HG03571 (cell line): ENCODE data around the gene AQP1.

Experiments used
- ATAC-seq: cut with Tn5 transposase; IDR thresholded peaks from one replicate; pipeline ENCODE4 v1.9.1; 2021; ENCODE audit not compliant: unreplicated experiment

The AQP1 gene

DNA sequence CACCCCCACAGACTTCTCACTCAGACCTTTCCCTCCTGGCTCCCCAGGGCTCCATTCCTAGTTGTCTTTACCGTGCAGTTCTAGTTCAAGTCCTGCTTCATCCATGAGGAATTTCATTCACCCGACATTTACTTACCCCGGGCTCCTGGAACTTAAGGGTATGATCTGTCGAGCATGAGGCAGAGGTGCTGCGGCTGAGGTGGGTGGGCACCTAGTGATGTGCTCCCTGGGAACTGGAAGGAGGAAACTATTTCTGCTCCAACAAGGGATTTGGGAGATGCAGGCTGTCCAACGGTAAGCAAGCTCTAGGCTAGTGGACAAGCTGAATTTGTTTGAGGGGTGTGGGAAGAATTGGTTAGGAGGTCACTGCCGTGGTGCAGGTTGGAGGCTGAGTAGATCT lies 30.2 kb upstream of the AQP1 start:
- no peak for ATAC-seq

DNA sequence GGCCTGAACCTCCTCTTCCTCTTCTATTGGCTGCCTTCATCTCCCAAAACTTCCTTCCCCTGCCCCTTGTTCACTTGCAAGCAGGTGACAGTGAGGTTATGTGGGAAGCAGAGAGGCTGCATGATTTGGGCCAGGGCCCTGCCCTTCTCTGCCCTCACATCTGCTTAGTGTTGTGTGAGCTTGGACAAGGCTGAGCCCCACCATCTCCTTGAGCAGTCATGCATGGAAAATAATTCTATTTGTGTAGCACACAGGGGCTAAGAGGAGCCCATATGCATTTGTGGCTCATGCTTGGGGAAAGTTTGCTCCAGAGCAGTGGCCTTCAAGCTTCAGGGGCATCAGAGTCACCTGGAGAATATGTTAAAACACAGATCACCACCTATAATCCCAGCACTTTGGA lies 26.8 kb upstream of the AQP1 start:
- ATAC-seq: no peak

DNA sequence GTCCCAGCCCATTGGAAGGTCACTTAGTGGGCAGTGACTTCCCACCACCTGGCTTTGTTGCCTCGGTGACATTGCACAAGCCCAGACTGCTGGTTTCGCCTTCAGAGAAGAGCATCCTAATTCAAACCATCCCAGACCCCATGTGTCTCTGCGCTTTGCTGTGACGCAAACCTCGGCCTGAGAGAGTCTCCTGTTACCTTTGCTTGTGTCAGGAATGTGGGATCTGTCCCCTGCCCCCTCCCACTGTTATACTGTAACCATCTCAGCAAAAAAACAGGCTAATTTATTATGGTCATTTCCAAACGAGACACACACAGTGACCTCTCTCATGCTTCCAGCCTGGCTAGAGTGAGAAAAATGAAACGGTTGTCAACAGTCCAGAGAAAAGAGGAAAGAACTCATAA lies 25.0 kb upstream of the AQP1 start:
- ATAC-seq: no peak

GRCh38 chr7:30887464-30887872 lies 24.2 kb upstream of the AQP1 start:
- no peak for ATAC-seq

- ATAC-seq: no peak
Measured at GRCh38 chr7:30888747-30889146, 22.9 kb upstream of the AQP1 start.

- no peak for ATAC-seq
Measured at GRCh38 chr7:30890226-30890625, 21.4 kb upstream of the AQP1 start.

- ATAC-seq: no peak
Measured at GRCh38 chr7:30893357-30893756, 18.3 kb upstream of the AQP1 start.

DNA sequence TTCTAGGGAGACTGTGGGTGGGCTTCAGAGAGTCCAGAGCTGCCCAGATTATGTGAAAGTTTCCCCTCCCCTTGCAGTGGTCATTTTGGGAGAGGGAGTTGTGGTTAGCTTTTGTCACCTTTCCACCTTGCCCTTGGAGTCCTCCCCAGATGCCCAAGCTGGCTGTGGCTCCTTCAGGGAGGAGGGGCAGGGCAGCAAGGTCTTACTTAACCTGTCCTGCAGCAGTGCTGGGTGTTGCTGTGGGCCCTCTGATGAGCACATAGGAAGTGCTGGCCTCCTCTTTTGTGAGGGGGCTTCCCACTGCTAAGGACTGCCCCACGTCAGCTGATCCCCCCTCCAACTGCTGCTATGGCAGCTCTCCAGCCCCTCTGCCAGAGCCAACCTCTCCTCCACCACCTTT lies 17.6 kb upstream of the AQP1 start:
- ATAC-seq: no peak

GRCh38 chr7:30894866-30895605 lies 16.6 kb upstream of the AQP1 start:
- no peak for ATAC-seq

DNA sequence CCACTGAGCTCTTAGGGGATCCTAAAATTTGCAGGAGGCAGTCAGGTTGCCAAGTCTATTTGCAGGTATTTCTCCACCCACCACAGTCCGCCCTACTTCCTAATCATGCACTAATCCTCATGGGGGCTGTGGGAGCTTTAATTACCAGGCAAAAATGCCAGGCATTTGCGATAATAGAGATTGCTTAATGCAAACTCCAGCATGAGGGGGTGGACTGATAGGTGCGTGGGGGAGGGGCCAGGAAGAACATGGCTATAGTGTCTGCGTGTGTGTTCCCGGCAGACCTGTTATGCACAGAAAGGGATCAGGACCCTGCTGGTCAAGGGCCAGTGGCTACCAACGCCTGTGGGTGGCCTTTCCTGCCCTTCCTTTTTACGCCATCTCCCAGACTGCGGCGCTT lies 15.6 kb upstream of the AQP1 start:
- no peak for ATAC-seq

DNA sequence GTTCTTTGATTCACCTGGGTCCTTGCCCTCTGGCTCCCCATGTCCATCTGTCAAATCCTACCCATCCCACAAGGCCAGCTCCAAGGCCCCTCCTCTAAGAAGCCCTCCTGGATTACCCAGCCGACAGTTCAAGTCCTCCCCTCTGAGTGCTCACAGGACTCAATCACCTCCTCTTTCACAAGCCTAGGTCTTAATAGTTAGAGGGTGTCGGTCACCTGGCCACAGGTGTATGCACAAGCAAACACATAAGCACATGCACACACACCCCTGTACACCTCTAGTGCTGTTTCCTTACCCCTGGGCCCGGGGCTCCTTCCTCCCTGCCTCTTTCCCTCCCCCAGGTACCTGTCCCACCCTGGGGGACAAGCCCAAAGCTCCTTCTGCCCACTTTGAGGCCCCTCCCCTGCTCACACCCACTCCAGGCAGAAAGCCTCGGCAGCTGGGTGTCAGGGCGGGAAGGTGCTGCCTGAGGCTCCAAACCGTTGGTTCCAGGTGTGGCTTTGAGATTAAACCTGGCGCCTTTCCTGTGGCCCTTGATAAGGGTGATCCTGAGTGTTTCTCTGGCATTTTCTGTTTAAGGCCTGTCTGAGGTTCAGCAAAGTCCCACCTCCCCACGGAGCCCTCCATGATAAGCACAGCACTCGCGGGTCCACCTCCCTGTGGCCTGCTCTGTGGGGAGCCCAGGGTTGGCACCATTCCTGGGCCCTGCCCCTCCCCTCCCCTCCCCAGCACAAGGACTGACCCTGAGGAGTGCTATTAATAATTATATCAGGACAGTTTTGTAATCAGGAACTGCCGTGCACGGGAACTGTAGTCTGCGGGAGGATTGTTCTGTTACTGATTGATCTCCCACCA lies 14.6 kb upstream of the AQP1 start:
- no peak for ATAC-seq

- no peak for ATAC-seq
Measured at GRCh38 chr7:30897770-30898169, 13.9 kb upstream of the AQP1 start.

GRCh38 chr7:30898411-30898810 lies 13.2 kb upstream of the AQP1 start:
- ATAC-seq: no peak

DNA sequence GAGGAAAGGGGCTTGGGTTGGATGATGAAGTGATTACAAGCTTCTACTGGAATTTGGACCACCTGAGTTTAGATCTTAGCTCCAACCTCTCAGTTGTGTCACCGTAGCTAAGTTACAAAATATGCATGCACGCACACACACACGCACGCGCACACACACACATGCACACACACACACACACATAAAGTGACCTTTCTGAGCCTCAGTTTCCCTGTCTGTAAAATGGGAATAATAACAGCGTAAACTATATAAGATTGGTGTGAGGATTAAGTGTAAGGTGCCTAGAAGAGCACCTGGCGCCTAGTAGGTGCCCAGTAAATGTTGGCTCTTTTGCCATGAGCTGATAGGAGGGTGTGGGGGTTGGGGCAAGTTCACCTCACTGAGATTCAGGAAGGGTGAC lies 12.6 kb upstream of the AQP1 start:
- no peak for ATAC-seq

GRCh38 chr7:30899630-30900029 lies 12.0 kb upstream of the AQP1 start:
- ATAC-seq: no peak

GRCh38 chr7:30900053-30900452 lies 11.6 kb upstream of the AQP1 start:
- ATAC-seq: no peak

- no peak for ATAC-seq
Measured at GRCh38 chr7:30900803-30901362, 10.8 kb upstream of the AQP1 start.

DNA sequence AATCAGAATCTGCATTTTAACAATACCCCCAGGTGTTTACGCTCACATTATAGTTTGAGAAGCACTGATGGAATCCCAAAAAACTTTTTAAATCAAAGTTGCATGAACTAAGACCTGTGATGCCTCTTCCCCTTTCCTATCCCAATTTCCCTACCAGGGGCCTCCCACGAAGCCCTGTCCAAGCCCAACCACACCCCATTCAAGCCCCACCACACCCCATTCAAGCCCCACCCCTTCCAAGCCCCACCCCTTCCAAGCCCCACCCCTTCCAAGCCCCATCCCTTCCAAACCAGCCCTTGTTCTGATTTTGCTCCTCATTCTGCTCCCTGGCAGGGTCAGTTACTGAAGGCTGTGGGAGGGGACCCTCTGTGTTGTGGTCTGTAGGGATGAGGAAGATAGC lies 9.8 kb upstream of the AQP1 start:
- ATAC-seq: no peak

- ATAC-seq: no peak
Measured at GRCh38 chr7:30902466-30902865, 9.2 kb upstream of the AQP1 start.

DNA sequence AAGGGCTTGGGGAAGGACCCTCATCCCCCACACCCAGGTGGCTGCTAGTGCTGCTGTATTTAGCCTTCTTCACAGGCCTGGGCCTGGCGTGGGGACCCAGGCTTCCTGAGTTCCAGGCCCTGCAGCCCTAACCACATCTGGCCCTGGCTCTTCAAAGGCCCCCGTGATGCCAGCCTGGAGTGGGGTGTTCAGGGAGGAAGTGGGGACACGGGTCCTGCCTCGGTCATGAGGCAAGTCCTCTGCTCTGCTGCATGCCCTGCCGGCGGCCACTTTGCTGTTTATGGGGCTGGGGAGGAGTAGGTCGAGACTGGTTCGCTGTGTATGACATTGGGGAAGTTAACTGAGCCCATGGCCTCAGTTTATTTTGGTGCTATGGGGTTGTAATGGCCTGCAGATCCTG lies 8.5 kb upstream of the AQP1 start:
- ATAC-seq: no peak

DNA sequence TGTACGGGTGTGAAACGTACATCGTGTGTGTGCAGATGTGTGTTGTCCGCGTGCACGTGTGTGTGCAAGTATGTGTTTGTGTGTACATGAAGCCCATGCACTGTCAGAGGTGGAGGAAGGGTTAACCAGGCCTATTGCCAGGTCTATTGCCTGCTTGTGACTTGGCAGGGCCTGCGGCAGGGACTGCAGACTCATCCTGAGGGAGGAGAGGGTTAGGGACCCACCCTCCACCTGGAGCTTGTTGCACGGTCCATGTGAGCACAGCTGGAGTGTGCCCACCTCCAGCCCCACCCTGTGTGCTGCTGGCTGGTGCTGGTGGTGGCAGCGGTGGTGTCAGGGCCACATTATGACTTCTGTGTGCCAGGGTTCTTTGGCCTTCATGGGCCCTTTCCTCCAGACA lies 7.1 kb upstream of the AQP1 start:
- no peak for ATAC-seq
